Esophagus muscularis mucosa (tissue), 4 donors: ENCODE data around the gene BIN1. TPM values are rescaled to one million over a fixed set of nuclear protein-coding genes. Genes with fewer than 3 reads are reported as not detected.
"Not testable (repeated sequence)": the region's sequence is repeated elsewhere in the genome, so short reads cannot be mapped to it uniquely, and the experiment has no call there.

Source experiments
- DNase-seq: peaks from one replicate; pipeline ENCODE4 v3.0.0-alpha.2; 2017; ENCODE audit errors: extremely low spot score
- H3K27ac ChIP-seq, 4 donors: fragments of 200-600 bp; sonication (generic); replicated peaks in 1 of 4; 1 replicate in 3 of 4; 2 replicates in 1 of 4; pipeline ENCODE4 v1.5.1; 2016 to 2019; ENCODE audit warnings: mild to moderate bottlenecking in 1 of 4
- H3K27me3 ChIP-seq, 4 donors: fragments of 200-600 bp; sonication (generic); one replicate each; pipeline versions ENCODE4 v1.5.1 to v1.6.0; 2016 to 2019
- H3K36me3 ChIP-seq, 4 donors: fragments of 200-600 bp; sonication (generic); one replicate each; pipeline ENCODE4 v1.5.1; 2016 to 2019
- H3K4me1 ChIP-seq, 4 donors: fragments of 200-600 bp; sonication (generic); one replicate each; pipeline ENCODE4 v1.5.1; 2016 to 2019
- H3K4me3 ChIP-seq, 4 donors: fragments of 200-600 bp; sonication (generic); 1 replicate in 2 of 4; 2 replicates in 2 of 4; pipeline ENCODE4 v1.5.1; 2016 to 2019; ENCODE audit warnings: mild to moderate bottlenecking in 4 of 4, moderate library complexity in 1 of 4
- H3K9me3 ChIP-seq, 4 donors: fragments of 200-600 bp; sonication (generic); 1 replicate in 3 of 4; 2 replicates in 1 of 4; pipeline ENCODE4 v1.5.1; 2016 to 2019
- EP300 ChIP-seq: sonication (generic); formaldehyde crosslinking; IDR thresholded peaks from one replicate; pipeline ENCODE4 v1.6.1; 2017; ENCODE audit warnings: antibody characterized with exemption
- POLR2A ChIP-seq: fragments of 450-650 bp; IDR thresholded peaks from one replicate; pipeline ENCODE4 v1.6.1; 2017; ENCODE audit warnings: antibody characterized with exemption, moderate library complexity, mild to moderate bottlenecking, low read depth
- POLR2AphosphoS5 ChIP-seq, 2 donors: sonication (generic); formaldehyde crosslinking; IDR thresholded peaks; one replicate each; pipeline ENCODE4 v1.6.1; 2017; ENCODE audit warnings: antibody characterized with exemption in 2 of 2
- WGBS: methylation state at CpG from one replicate; pipeline ENCODE4 v1.1.5; 2018; 5-methylcytosine and 5-hydroxymethylcytosine counted together
- intact Hi-C: fragments of 100-400 bp; cut with DNase I; formaldehyde crosslinking; loops from one replicate; pipeline ENCODE4 v1.15.1; 2023
- total RNA-seq, 4 donors: library from RNA; depleted of rRNA; stranded (reverse); fragments of >200 nt; gene quantifications; one replicate each; pipeline versions ENCODE4 v1.1.0 to v1.2.1, GENCODE V29; 2016
- TF ChIP-seq, protein P1 (sequence below), 3 experiments: fragments of 200-600 bp in 2 of 3; fragments of 450-650 bp in 1 of 3; sonication (generic) in 2 of 3; IDR thresholded peaks; one replicate each; pipeline ENCODE4 v1.5.1; 2017 to 2019; ENCODE audit warnings: antibody characterized with exemption in 3 of 3, mild to moderate bottlenecking in 2 of 3, moderate library complexity in 1 of 3

Gene BIN1
- total RNA-seq, 4 donors from 2014 or later = 32.4 to 78.2 (median 50.2) TPM

DNA sequence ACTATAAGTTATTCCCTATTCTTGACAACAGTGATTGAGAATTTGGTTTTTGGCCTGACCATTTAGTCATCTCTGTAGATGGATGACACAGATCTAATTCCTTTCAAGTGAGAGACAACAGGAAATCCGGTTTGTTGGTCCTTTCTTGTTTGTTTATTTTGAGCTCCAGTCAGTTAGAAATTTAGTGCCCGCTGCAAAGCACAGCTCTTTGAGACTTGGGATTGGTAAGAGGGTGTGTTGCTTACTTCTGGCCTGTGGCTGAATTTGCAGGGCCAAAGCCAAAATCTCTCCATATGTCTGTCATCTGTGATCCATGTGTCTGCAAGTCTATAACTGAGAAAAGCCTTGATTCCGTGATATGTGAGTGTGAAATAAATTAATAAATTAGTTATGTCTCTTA is 74.3 kb downstream of the BIN1 start:
- Histone ChIP-seq H3K36me3 (no peaks in the 10 kb centered on the region), H3K9me3 (no peaks in the 10 kb centered on the region), H3K4me3 (no peak overlapping the region), H3K27ac (no peak overlapping the region), H3K27me3 (no peaks in the 10 kb centered on the region), H3K4me1 (peaks cover 0 to 13% (median 7%) of the 10 kb centered on the region in 4 donors)
- intact Hi-C loops = no loop called here
- TF ChIP-seq POLR2AphosphoS5 (IDR thresholded peaks at IDR 0.05) (no peak), POLR2A (no peak), EP300 (no peak)
- TF ChIP-seq, protein P1, sequence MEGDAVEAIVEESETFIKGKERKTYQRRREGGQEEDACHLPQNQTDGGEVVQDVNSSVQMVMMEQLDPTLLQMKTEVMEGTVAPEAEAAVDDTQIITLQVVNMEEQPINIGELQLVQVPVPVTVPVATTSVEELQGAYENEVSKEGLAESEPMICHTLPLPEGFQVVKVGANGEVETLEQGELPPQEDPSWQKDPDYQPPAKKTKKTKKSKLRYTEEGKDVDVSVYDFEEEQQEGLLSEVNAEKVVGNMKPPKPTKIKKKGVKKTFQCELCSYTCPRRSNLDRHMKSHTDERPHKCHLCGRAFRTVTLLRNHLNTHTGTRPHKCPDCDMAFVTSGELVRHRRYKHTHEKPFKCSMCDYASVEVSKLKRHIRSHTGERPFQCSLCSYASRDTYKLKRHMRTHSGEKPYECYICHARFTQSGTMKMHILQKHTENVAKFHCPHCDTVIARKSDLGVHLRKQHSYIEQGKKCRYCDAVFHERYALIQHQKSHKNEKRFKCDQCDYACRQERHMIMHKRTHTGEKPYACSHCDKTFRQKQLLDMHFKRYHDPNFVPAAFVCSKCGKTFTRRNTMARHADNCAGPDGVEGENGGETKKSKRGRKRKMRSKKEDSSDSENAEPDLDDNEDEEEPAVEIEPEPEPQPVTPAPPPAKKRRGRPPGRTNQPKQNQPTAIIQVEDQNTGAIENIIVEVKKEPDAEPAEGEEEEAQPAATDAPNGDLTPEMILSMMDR (IDR thresholded peaks at IDR 0.05) = no peak
- WGBS = 78% methylated on average over 3 of the region's 3 CpGs
- peak; percentile 45 for DNase-seq

DNA sequence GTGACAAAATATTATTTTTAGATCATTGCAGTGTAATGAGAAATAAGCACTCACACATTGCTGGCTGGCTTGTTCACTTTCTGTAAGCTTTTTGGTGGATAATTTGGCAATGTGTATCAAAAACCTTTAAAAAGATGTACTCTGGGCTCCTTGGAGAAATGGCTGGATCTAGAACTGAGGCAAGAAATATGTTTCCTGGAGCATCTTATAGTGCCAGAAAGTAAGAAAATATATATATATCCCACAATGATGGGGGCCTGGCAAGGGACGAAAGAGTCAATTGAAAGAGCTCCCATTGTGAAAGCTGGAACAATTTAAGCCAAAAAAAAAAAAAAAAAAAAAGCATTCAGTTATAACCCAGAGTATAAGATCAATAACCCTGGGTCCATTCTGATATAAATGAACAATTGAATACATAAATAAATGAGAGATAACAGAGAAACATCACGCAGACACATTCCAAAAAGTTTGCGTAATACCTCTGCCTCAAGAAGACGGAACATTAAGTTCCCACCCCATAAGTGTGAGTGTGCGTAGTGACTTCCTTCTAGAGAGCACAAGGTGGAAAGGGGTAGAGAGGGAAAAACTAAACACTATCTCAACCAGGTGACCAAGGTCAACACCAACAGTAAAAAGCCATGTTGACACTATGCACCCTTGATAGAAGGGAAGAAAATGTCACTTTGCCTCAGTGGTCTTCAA is 77.5 kb downstream of the BIN1 start:
- WGBS = 78% methylated on average over 5 of the region's 5 CpGs
- TF ChIP-seq, protein P1 (IDR thresholded peaks at IDR 0.05) = no peak
- no peak for TF ChIP-seq EP300
- no peak for TF ChIP-seq POLR2A
- TF ChIP-seq POLR2AphosphoS5 (IDR thresholded peaks at IDR 0.05) = no peak
- H3K4me1 ChIP-seq = peaks cover 11 to 23% (median 21%) of the 10 kb centered on the region in 4 donors

GRCh38 chr2:127028745-127029144 is 78.2 kb downstream of the BIN1 start:
- H3K4me3 ChIP-seq, intact Hi-C loops, H3K27ac ChIP-seq, DNase-seq, H3K36me3 ChIP-seq, H3K9me3 ChIP-seq, H3K27me3 ChIP-seq: not testable (repeated sequence)
- H3K4me1 ChIP-seq = peaks cover 11 to 18% (median 17%) of the 10 kb centered on the region in 4 donors
- WGBS = 68% methylated on average over 1 of the region's 1 CpG

More for the DNA sequence above, 77.5 kb downstream of the BIN1 start:
- intact Hi-C loops = no loop called here
- DNase-seq = peak; percentile 31
- Histone ChIP-seq H3K27me3 (peaks cover 0 to 3% (median 0%) of the 10 kb centered on the region in 4 donors), H3K9me3 (no peaks in the 10 kb centered on the region), H3K36me3 (no peaks in the 10 kb centered on the region), H3K27ac (no peak overlapping the region), H3K4me3 (no peak overlapping the region)

- H3K27me3 ChIP-seq = peaks cover 0 to 3% (median 0%) of the 10 kb centered on the region in 4 donors
- WGBS = 84% methylated on average over 2 of the region's 2 CpGs
- peaks cover 0 to 7% (median 0%) of the 10 kb centered on the region in 4 donors for H3K9me3 ChIP-seq
- no peak overlapping the region for H3K4me3 ChIP-seq
- no peak overlapping the region for H3K27ac ChIP-seq
- TF ChIP-seq POLR2A (no peak), EP300 (no peak), POLR2AphosphoS5 (IDR thresholded peaks at IDR 0.05) (no peak)
- TF ChIP-seq, protein P1 (IDR thresholded peaks at IDR 0.05) = no peak
- intact Hi-C loops = no loop called here
- H3K36me3 ChIP-seq = no peaks in the 10 kb centered on the region
- H3K4me1 ChIP-seq = peaks cover 11 to 18% (median 17%) of the 10 kb centered on the region in 4 donors
- DNase-seq = peak; percentile 34
Observed at GRCh38 chr2:127027715-127028114, 79.2 kb downstream of the BIN1 start.

DNA sequence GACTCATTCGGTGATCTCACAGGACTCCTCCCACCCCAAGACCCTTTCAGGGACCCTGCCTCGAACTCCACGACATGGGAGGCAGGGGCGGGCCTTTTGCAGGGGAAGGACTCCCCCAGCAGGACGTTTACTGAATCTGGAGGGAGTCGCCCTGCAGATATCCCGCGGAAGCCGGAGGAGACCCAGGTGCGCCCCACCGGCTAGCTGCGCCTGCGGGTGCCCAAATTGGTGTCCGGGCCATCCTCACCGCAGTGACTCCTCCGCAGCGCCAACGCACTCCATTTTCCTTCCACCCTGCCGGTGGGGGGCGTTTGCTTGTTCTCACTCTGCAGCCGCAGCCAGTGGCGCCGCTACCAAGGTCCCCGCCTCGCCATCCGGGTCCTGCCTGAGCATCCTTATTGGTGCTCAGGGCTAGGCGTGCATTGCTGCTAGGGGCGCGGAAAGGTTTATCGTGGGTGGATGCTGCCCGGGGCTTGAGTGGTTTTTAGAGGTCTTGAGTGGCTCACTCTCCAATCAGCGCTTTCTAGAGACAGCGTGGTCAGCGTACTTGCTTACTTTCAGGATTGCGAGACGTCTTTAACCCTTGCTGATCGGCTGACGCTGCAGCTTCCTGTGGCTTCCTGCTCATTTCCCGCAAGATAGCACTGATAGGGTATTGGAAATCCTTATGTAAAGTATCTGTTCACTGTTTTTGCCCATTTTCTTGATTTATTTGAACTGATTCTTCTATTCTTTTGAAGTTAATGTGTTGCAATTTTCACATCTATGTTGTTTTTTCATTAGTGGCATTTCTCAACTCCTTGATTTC is 81.4 kb downstream of the BIN1 start:
- DNase-seq = peak; percentile 93
- Histone ChIP-seq H3K36me3 (no peaks in the 10 kb centered on the region), H3K4me1 (peaks cover 11 to 18% (median 17%) of the 10 kb centered on the region in 4 donors), H3K9me3 (peaks cover 0 to 7% (median 0%) of the 10 kb centered on the region in 4 donors), H3K4me3 (peak overlapping the region; percentile 50 to 69 (median 54)), H3K27ac (peak overlapping the region in 2 of 4 donors; percentile 49 to 55), H3K27me3 (peaks cover 0 to 3% (median 0%) of the 10 kb centered on the region in 4 donors)
- under 1% methylated on average over 18 of the region's 39 CpGs for WGBS
- TF ChIP-seq, protein P1 (IDR thresholded peaks at IDR 0.05) = peak; percentile 20 to 27 (median 25)
- TF ChIP-seq POLR2AphosphoS5 (IDR thresholded peaks at IDR 0.05) (peak; percentile 53 to 57), POLR2A (no peak), EP300 (no peak)
- intact Hi-C loops = no loop called here
